HG03066 (cell line): ENCODE data around the gene COPS4.

ENCODE experiments used
- ATAC-seq: cut with Tn5 transposase; IDR thresholded peaks from one replicate; pipeline ENCODE4 v1.9.1; 2021; ENCODE audit warnings: low read depth; ENCODE audit not compliant: unreplicated experiment

The COPS4 gene

DNA sequence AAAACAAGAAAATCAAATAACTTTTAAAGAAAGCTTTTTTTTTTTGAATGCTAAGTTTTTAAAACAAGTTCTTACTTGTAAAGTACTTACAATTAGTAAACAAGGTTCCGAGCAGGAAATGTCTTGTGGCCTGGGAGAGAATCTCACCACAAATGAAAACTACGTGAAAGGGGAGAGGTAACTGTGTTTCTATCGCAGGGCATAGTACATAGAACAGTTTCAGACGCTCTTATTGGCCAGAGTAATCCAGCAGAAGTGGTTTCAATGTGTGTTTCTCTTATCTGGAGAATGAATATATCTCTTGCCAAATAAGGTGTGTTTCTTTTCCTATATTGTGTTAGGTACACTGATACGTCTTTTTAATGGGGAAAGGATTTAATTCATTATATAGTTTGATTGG, 79.6 kb downstream of the COPS4 start, which contains the start of gene PLAC8:
TSS of gene PLAC8 (minus strand) at position 154 of the 400 bp plus-strand sequence. CDS start 6,808 bp downstream, outside the sequence.
- peak; percentile 35 for ATAC-seq

DNA sequence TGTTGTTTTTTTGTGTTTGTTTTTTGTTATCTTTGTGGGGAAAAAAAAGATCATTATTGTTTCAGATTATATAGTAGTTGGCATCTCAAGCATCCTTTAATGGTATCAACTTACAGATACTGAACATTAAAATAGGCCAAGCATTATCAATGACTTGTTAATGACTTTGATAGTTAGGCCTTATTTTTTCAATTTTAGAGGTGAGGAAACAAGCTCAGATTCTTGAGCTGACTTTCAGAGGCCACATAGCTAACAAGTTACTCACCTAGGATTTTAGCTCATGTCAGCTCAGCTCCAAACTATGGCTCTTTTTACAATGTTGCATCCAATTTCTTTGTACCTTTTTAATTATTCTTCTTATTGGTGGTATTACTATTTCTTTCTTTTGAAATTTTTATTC, 80.0 kb downstream of the COPS4 start:
- ATAC-seq: no peak

DNA sequence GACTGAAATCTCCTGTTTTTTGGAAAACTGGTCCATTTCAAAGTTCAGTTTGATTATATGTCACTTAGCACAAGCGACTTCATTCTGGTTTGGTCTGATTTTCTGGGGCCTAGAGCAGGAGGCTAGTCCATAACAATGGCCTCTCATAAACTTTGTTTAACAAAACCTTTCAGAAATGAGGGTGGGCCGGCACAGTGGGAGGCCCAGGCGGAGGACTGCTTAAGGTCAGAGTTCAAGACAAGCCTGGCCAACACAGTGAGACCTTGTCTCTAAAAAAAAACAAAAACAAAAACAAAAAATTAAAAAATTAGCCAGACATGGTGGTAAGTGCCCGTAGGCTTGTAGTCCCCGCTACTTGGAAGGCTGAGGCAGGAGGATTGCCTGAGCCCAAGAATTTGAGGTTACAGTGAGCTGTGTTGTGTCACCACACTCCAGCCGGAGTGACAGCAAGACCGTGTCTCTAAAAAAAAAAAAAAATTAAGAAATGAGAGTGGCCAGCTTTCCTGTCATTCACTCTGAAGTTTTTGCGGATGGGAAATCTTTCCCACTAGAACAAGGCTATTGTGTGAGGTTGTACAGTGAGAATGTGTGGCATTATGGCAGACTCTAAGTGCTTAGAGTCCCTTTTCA, 80.8 kb downstream of the COPS4 start:
- no peak for ATAC-seq

DNA sequence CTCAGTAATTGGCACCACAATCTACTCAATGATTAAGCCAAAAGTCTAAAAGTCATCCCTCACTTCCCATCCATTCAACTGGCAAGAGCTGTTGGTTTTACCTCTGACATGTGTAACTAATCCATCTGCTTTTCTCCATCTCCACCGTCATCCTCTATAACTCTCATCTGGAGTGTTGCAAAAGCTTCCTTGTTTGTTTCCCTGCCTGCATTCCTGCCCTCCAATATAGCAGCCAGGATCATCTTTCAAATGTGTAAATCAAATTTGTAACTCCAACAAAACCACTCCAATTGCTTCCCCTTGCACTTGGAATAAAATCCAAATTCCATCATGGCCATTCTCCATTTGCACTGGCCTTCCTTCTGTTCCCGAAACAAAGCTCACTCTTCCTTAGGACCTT, 83.9 kb downstream of the COPS4 start:
- no peak for ATAC-seq

DNA sequence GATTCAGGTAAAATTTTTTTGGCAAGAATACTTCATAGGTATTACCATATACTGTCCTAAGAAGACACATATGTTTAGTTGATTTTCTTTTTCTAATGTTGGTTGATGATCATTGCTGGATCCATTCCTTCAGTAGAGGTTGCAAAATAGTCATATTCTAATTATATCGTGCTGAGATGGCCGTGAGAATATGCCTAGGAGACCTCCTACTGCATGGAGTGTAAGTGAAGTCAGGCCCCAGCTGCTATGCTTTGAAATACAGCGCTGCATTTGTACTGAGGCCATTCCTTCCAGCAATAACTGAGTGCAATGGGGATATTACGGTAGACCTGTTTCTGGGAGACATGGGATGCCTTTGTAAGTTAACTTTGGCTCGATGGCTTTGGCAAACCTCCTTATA, 86.3 kb downstream of the COPS4 start:
- ATAC-seq: no peak

DNA sequence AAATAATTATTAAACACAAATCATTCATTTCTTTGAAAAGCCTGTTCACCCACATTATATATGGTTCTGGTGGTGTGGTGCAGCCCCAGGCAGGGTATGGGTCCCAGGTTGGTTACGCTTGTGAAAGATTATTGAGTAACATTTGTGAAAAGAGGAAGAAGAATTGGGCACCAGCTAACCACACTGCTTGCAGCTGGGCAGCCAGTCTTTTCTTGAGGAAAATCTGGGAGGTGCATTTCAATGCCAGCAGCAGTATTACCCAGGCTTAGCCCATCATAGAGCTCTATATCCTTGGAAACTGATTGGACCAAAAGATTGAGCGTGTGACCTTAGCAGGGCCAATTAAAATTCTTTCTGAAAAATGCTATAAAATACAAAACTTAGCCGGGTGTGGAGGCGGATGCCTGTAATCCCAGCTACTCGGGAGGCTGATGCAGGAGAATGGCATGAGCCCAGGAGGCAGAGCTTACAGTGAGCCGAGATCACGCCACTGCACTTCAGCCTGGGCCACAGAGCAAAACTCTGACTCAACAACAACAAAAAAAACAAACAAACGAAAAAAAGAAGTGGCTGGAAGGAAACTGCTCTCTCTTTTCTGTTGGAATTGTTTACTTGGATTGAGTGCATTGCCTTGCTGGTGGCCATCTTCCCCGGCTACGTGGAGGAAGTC, 89.3 kb downstream of the COPS4 start:
- ATAC-seq: no peak
